Immature natural killer cell (primary cell): ENCODE measurements around the gene PARD3B. TPM values are rescaled to one million over a fixed set of nuclear protein-coding genes. Genes with fewer than 3 reads are reported as not detected.

ENCODE experiments used
- DNase-seq, 3 donors: peaks; one replicate each; pipeline ENCODE4 v3.0.0; 2022; ENCODE audit warnings: mixed read lengths in 1 of 3
- H3K27ac Mint-ChIP-seq, 6 donors: one replicate each; pipeline ENCODE4 v1.8.0; 2020; ENCODE audit warnings: mixed read lengths in 6 of 6, mild to moderate bottlenecking in 5 of 6, inconsistent platforms in 4 of 6, moderate library complexity in 3 of 6
- H3K27me3 Mint-ChIP-seq, 3 donors: one replicate each; pipeline ENCODE4 v1.8.0; 2020 to 2021; ENCODE audit warnings: low read depth in 3 of 3, mild to moderate bottlenecking in 3 of 3, mixed read lengths in 3 of 3, moderate library complexity in 3 of 3, inconsistent platforms in 1 of 3
- H3K36me3 Mint-ChIP-seq, 3 donors: one replicate each; pipeline ENCODE4 v1.8.0; 2020; ENCODE audit warnings: mixed read lengths in 3 of 3, inconsistent platforms in 2 of 3, mild to moderate bottlenecking in 2 of 3
- H3K4me1 Mint-ChIP-seq, 2 donors: one replicate each; pipeline ENCODE4 v1.8.0; 2020; ENCODE audit warnings: inconsistent platforms in 2 of 2, mild to moderate bottlenecking in 2 of 2, mixed read lengths in 2 of 2, moderate library complexity in 1 of 2
- H3K4me3 Mint-ChIP-seq, 5 donors: one replicate each; pipeline ENCODE4 v1.8.0; 2020; ENCODE audit warnings: mild to moderate bottlenecking in 5 of 5, mixed read lengths in 5 of 5, inconsistent platforms in 3 of 5, moderate library complexity in 3 of 5
- H3K9me3 Mint-ChIP-seq, 6 donors: one replicate each; pipeline ENCODE4 v1.8.0; 2020; ENCODE audit warnings: mild to moderate bottlenecking in 6 of 6, mixed read lengths in 6 of 6, inconsistent platforms in 4 of 6, moderate library complexity in 3 of 6
- polyA plus RNA-seq, 3 donors: library from polyadenylated mRNA; unstranded; fragments of 300-500 nt; fragmentation: Illumina TruSeq; gene quantifications; one replicate each; pipeline ENCODE4 v1.2.3, GENCODE V29; 2021

The PARD3B gene
- polyA plus RNA-seq, 3 donors from 2014 or later, result not detected

DNA sequence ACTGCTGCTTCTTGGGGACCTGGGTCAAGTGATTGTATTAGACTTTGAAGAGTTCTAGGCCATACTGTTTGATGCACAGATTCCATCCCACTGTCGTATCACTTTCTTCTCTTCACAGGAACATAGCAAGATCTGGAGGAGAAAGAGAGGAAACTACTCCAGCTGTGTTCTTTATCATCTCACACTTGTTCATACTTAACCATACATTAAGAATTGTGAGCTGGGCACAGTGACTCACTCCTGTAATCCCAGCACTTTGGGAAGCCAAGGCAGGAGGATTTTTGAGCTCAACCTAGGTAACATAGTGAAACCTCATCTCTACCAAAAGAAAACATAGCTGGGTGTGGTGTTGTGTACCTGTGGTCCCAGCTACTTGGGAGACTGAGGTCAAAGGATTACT lies 111.7 kb downstream of the PARD3B start:
- peaks cover 4 to 12% (median 7%) of the 10 kb centered on the region in 6 donors for H3K9me3 Mint-ChIP-seq
- no peak overlapping the region for H3K4me3 Mint-ChIP-seq
- H3K36me3 Mint-ChIP-seq, result no peaks in the 10 kb centered on the region
- H3K4me1 Mint-ChIP-seq, result no peaks in the 10 kb centered on the region
- no peak overlapping the region for H3K27ac Mint-ChIP-seq
- peaks cover 0 to 4% (median 0%) of the 10 kb centered on the region in 3 donors for H3K27me3 Mint-ChIP-seq
- DNase-seq, result no peak

DNA sequence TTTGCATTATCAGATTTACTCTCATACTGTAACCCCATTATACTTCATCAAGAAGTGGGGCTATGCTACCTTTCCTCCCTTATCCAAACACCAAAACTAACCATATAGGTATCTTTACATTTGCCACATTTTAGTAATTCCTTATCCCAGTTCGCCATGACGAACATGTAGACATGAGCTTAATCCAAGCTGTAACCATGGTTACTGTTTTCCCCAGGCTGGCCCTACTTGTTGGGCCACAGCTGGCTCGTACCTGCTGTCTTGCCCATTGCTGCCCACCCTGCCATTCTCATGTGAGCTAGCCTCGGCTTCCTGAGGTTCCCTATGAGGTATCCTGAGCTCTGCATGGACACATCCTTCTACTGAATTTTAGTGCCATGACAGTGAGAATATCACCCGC lies 117.7 kb downstream of the PARD3B start:
- Mint-ChIP-seq H3K27ac (no peak overlapping the region), H3K4me3 (no peak overlapping the region), H3K9me3 (peaks cover 0 to 2% (median 0%) of the 10 kb centered on the region in 6 donors), H3K36me3 (no peaks in the 10 kb centered on the region), H3K27me3 (peaks cover 0 to 2% (median 0%) of the 10 kb centered on the region in 3 donors), H3K4me1 (no peaks in the 10 kb centered on the region)
- DNase-seq, result no peak

- Mint-ChIP-seq H3K4me1 (no peaks in the 10 kb centered on the region), H3K4me3 (no peak overlapping the region), H3K36me3 (no peaks in the 10 kb centered on the region), H3K9me3 (peaks cover 0 to 2% (median 0%) of the 10 kb centered on the region in 6 donors), H3K27ac (no peak overlapping the region), H3K27me3 (peaks cover 0 to 4% (median 2%) of the 10 kb centered on the region in 3 donors)
- DNase-seq, result no peak
These were observed 118.6 kb downstream of the PARD3B start for GRCh38 chr2:204663816-204664425.

- H3K9me3 Mint-ChIP-seq, result peaks cover 0 to 2% (median 0%) of the 10 kb centered on the region in 6 donors
- peaks cover 0 to 4% (median 2%) of the 10 kb centered on the region in 3 donors for H3K27me3 Mint-ChIP-seq
- no peak overlapping the region for H3K27ac Mint-ChIP-seq
- H3K4me3 Mint-ChIP-seq, result no peak overlapping the region
- H3K36me3 Mint-ChIP-seq, result no peaks in the 10 kb centered on the region
- no peak for DNase-seq
- no peaks in the 10 kb centered on the region for H3K4me1 Mint-ChIP-seq
These were observed 119.4 kb downstream of the PARD3B start for GRCh38 chr2:204664708-204665121.

DNA sequence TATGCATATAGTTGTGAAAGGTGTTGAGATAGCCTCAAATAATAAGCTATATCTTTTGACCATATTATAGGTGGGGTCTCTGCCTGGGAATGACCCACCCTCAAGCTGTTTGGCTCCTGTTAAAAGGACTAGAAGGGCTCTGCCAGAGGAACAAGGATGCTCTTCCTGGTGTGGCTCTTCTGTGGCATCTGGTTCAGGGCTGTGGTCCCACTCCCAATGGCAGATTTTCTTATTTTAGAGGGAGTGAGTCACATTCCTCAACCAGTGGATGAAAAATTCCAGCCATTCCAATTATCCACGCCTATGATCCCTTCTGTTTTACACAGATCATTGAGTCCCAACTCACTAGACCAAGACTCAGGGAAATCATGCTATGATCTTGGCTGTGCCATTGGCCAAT lies 119.9 kb downstream of the PARD3B start:
- H3K27me3 Mint-ChIP-seq, result peaks cover 0 to 4% (median 2%) of the 10 kb centered on the region in 3 donors
- no peaks in the 10 kb centered on the region for H3K4me1 Mint-ChIP-seq
- no peak for DNase-seq
- no peak overlapping the region for H3K27ac Mint-ChIP-seq
- no peak overlapping the region for H3K4me3 Mint-ChIP-seq
- H3K36me3 Mint-ChIP-seq, result no peaks in the 10 kb centered on the region
- peaks cover 0 to under 1% (median 0%) of the 10 kb centered on the region in 6 donors for H3K9me3 Mint-ChIP-seq

DNA sequence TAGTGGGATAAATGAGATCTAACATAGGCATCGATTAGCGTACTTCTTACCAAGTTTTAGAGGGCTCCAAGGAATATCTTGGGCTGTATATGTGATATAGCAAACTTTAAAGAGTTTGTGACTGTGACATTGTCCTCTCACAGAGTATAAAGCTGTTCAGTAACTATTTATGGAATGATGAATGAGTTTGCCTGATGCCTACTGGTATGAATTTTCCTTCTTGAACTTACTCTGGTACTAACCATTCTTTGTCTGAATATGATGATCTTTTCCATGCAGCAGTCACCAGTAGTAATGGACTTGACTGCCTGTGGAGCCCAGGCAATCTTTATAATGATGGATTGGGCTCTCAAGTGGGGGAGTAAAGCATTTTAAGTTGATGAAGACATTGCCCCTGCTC lies 120.5 kb downstream of the PARD3B start:
- Mint-ChIP-seq H3K27ac (no peak overlapping the region), H3K27me3 (peaks cover 0 to 4% (median 0%) of the 10 kb centered on the region in 3 donors), H3K9me3 (no peaks in the 10 kb centered on the region), H3K36me3 (no peaks in the 10 kb centered on the region), H3K4me1 (no peaks in the 10 kb centered on the region), H3K4me3 (no peak overlapping the region)
- DNase-seq, result no peak

DNA sequence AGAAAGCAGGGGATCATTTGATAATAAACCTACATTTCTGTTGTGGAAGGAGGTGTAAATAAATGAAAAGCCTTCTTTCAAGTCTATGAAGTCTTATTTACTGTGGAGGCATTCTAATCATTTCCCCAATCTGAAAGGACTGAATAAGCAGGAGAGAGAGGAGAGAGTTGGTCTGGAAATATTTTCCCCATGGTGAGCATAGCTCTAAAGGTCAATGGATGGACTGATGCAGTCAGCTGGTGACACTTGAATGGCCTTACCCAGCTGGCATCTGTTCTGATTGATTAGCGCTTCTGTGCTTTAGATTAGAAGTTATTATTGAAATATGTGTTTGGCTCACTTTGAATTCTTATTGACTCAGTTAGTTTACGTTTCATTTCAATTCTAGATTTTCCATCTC lies 122.7 kb downstream of the PARD3B start:
- Mint-ChIP-seq H3K36me3 (no peaks in the 10 kb centered on the region), H3K4me1 (no peaks in the 10 kb centered on the region), H3K9me3 (no peaks in the 10 kb centered on the region), H3K27ac (no peak overlapping the region), H3K4me3 (no peak overlapping the region), H3K27me3 (peaks cover 1 to 4% (median 4%) of the 10 kb centered on the region in 3 donors)
- DNase-seq, result no peak

DNA sequence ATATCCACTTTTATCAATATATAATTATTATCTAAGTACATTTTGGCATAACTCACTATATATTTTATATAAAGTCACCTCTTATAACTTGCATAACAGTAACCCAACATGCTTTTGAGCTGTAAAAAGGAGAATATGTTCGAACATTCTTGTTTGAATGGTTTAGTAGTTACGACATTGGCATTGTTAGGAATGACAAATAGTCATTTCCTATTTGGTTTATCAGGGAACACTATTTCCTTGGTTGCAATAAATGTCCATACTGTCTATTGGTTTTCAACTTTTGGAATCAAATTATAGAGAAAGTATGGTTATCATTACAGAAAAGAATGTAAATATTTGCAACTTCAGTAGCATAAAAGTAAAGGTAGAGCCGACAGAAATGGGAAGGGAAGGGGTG lies 124.1 kb downstream of the PARD3B start:
- DNase-seq, result no peak
- H3K4me1 Mint-ChIP-seq, result no peaks in the 10 kb centered on the region
- peaks cover 1 to 4% (median 4%) of the 10 kb centered on the region in 3 donors for H3K27me3 Mint-ChIP-seq
- no peaks in the 10 kb centered on the region for H3K9me3 Mint-ChIP-seq
- no peaks in the 10 kb centered on the region for H3K36me3 Mint-ChIP-seq
- no peak overlapping the region for H3K4me3 Mint-ChIP-seq
- H3K27ac Mint-ChIP-seq, result no peak overlapping the region

DNA sequence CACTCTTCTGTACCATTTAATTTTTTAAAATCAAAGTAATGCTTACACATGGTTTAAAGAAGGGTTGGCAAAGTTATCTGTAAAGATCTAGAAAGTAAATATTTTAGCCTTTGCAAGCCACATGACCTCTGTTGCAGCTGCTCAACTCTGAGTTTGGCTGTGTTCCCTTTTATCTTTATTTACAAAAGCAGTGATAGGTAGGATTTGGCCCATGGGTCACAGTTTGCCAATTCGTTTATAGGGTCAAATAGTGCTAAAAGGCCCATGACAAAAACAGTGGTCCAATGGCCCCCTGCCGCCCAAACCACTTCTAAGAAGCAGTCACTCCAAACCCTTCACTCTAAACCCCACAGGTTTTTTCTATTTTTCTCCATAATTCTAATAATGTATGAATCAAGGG lies 124.8 kb downstream of the PARD3B start:
- Mint-ChIP-seq H3K27me3 (peaks cover 1 to 4% (median 4%) of the 10 kb centered on the region in 3 donors), H3K27ac (no peak overlapping the region), H3K4me1 (no peaks in the 10 kb centered on the region), H3K9me3 (no peaks in the 10 kb centered on the region), H3K4me3 (no peak overlapping the region), H3K36me3 (no peaks in the 10 kb centered on the region)
- no peak for DNase-seq

- Mint-ChIP-seq H3K9me3 (no peaks in the 10 kb centered on the region), H3K4me1 (no peaks in the 10 kb centered on the region), H3K27ac (no peak overlapping the region), H3K36me3 (no peaks in the 10 kb centered on the region), H3K4me3 (no peak overlapping the region), H3K27me3 (peaks cover 1 to 4% (median 4%) of the 10 kb centered on the region in 3 donors)
- no peak for DNase-seq
These were observed 125.5 kb downstream of the PARD3B start for GRCh38 chr2:204670756-204671155.

DNA sequence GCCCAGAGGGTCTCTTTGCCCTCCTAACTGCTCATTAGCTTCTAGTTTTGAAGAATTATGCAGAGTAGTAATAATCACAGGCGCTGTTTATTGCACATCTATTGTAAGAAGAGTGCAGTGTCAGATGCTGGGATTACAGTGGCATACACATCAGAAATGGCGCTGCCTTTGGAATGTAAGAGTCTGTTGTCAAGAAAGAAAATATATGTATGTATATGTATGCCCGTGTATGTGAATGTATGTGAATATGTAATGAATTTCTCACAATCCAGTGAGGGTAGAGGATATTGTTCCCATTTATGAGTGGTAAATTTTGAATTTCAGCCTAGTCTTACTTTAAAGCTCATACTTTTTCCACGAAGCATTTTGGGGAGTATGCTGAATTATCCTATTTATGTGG lies 127.5 kb downstream of the PARD3B start:
- H3K27me3 Mint-ChIP-seq, result peaks cover 1 to 4% (median 4%) of the 10 kb centered on the region in 3 donors
- peaks cover 0 to 4% (median 0%) of the 10 kb centered on the region in 6 donors for H3K9me3 Mint-ChIP-seq
- no peak overlapping the region for H3K27ac Mint-ChIP-seq
- no peak overlapping the region for H3K4me3 Mint-ChIP-seq
- no peaks in the 10 kb centered on the region for H3K4me1 Mint-ChIP-seq
- DNase-seq, result no peak
- no peaks in the 10 kb centered on the region for H3K36me3 Mint-ChIP-seq

- peaks cover 0 to 4% (median under 1%) of the 10 kb centered on the region in 6 donors for H3K9me3 Mint-ChIP-seq
- H3K36me3 Mint-ChIP-seq, result no peaks in the 10 kb centered on the region
- no peak overlapping the region for H3K4me3 Mint-ChIP-seq
- no peak overlapping the region for H3K27ac Mint-ChIP-seq
- H3K4me1 Mint-ChIP-seq, result no peaks in the 10 kb centered on the region
- H3K27me3 Mint-ChIP-seq, result peaks cover under 1 to 4% (median 1%) of the 10 kb centered on the region in 3 donors
- DNase-seq, result no peak
These were observed 128.6 kb downstream of the PARD3B start for GRCh38 chr2:204673877-204674276.

GRCh38 chr2:204678031-204678430 lies 132.8 kb downstream of the PARD3B start:
- Mint-ChIP-seq H3K4me1 (no peaks in the 10 kb centered on the region), H3K36me3 (no peaks in the 10 kb centered on the region), H3K4me3 (no peak overlapping the region), H3K27ac (no peak overlapping the region), H3K27me3 (no peaks in the 10 kb centered on the region), H3K9me3 (peaks cover 0 to 4% (median 2%) of the 10 kb centered on the region in 6 donors)
- DNase-seq, result no peak

- no peaks in the 10 kb centered on the region for H3K4me1 Mint-ChIP-seq
- no peak for DNase-seq
- H3K27me3 Mint-ChIP-seq, result no peaks in the 10 kb centered on the region
- H3K9me3 Mint-ChIP-seq, result peaks cover 0 to 4% (median 2%) of the 10 kb centered on the region in 6 donors
- H3K27ac Mint-ChIP-seq, result no peak overlapping the region
- H3K4me3 Mint-ChIP-seq, result no peak overlapping the region
- H3K36me3 Mint-ChIP-seq, result no peaks in the 10 kb centered on the region
These were observed 135.3 kb downstream of the PARD3B start for GRCh38 chr2:204680576-204680975.

DNA sequence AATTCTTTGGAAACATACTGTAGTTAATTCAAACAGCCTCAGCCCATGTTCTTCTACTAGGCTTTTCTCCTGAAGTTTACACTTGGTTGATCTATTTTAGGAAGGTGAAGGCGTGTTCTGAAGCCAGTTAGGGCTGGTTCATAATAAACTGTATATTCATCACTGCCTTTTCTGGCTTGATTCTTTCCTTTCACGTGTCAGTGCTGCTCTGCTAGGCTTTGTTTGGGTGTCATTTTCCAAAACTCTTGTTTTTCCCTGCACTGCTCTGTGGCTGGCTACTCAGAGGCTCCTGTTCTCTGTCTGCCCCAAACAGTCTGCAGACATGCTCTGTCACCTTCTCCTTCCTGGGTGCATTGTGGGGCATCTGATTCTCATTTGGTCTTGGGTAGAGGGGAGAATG lies 136.1 kb downstream of the PARD3B start:
- Mint-ChIP-seq H3K27me3 (no peaks in the 10 kb centered on the region), H3K27ac (no peak overlapping the region), H3K4me1 (no peaks in the 10 kb centered on the region), H3K4me3 (no peak overlapping the region), H3K9me3 (peaks cover 0 to 4% (median 2%) of the 10 kb centered on the region in 6 donors), H3K36me3 (no peaks in the 10 kb centered on the region)
- no peak for DNase-seq
